ENCODE data around the gene STARD7. TPM values are rescaled to one million over a fixed set of nuclear protein-coding genes. Genes with fewer than 3 reads are reported as not detected.

Gene STARD7
- polyA plus RNA-seq, 4 donors = 44.5 to 123 (median 66.7) TPM

DNA sequence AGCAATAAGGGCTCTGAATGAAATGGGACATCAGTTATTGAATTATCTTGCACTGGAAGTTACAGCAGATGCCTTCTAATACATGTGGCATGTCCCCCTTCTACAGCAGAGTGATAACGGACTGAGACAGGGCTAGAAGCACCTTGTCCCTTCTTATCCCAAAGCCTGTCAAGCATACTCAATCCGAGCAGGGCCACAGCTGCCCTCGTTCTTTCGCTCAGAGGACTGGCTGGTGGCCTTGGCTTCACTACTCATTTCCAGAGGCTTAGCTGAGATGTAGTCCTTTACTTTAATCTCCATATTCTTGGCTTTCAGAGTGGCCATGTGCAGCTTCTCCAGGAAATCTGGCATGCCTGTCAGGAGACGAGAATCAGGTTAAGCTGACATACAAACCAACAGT lies 22.1 kb downstream of the STARD7 start:
- Histone ChIP-seq H3K27ac (ENCODE audit: low read depth in 1 of 3, low read length in 2 of 3) (peak overlapping the region in 1 of 3 donors; percentile 16), H3K9me3 (ENCODE audit: control insufficient read depth in 2 of 2, insufficient read depth in 1 of 2, low read depth in 1 of 2, low read length in 1 of 2) (no peaks in the 10 kb centered on the region), H3K4me3 (ENCODE audit: low read depth in 1 of 3, low read length in 3 of 3) (no peak overlapping the region), H3K27me3 (ENCODE audit: control insufficient read depth in 3 of 3, insufficient read depth in 3 of 3, low read length in 3 of 3) (no peaks in the 10 kb centered on the region), H3K4me1 (ENCODE audit: control insufficient read depth in 3 of 3, insufficient read depth in 2 of 3, low read depth in 1 of 3, low read length in 2 of 3) (peaks cover 0 to 19% (median 0%) of the 10 kb centered on the region in 3 donors), H3K36me3 (ENCODE audit: control insufficient read depth in 3 of 3, insufficient read depth in 2 of 3, low read depth in 1 of 3, low read length in 3 of 3) (peaks cover 9 to 61% (median 29%) of the 10 kb centered on the region in 3 donors)
- FAIRE-seq = no peak
- no peak for DNase-seq
- 80 to 90% (median 89%) methylated on average over 5 of the region's 5 CpGs for WGBS, 3 donors

DNA sequence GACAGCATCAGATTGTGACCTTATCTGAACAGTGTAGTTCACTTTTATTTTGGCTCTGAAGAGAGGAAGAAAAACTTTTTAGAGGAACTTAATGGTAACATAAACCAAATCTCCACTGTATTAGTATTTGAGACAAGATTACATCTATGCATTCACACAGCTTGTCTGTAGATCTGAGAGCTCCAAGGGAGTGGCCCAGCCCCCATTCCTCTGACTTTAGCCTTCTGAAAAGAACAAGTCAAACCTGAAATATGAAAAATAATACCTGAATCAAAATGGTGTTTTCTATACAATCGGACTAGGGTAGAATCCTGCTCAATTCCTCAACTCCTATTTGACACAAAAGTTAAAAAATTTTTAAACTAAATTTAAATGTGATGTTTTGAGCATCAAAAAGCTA lies 23.1 kb downstream of the STARD7 start:
- H3K9me3 ChIP-seq (ENCODE audit: control insufficient read depth in 2 of 2, insufficient read depth in 1 of 2, low read depth in 1 of 2, low read length in 1 of 2) = no peaks in the 10 kb centered on the region
- H3K27me3 ChIP-seq (ENCODE audit: control insufficient read depth in 3 of 3, insufficient read depth in 3 of 3, low read length in 3 of 3) = no peaks in the 10 kb centered on the region
- DNase-seq = no peak
- H3K36me3 ChIP-seq (ENCODE audit: control insufficient read depth in 3 of 3, insufficient read depth in 2 of 3, low read depth in 1 of 3, low read length in 3 of 3) = peaks cover 4 to 56% (median 24%) of the 10 kb centered on the region in 3 donors
- no peak for FAIRE-seq
- H3K4me1 ChIP-seq (ENCODE audit: control insufficient read depth in 3 of 3, insufficient read depth in 2 of 3, low read depth in 1 of 3, low read length in 2 of 3) = peaks cover 0 to 19% (median 0%) of the 10 kb centered on the region in 3 donors
- WGBS, 3 donors = 93 to 97% (median 97%) methylated on average over 1 of the region's 1 CpG
- H3K27ac ChIP-seq (ENCODE audit: low read depth in 1 of 3, low read length in 2 of 3) = no peak overlapping the region
- H3K4me3 ChIP-seq (ENCODE audit: low read depth in 1 of 3, low read length in 3 of 3) = no peak overlapping the region

DNA sequence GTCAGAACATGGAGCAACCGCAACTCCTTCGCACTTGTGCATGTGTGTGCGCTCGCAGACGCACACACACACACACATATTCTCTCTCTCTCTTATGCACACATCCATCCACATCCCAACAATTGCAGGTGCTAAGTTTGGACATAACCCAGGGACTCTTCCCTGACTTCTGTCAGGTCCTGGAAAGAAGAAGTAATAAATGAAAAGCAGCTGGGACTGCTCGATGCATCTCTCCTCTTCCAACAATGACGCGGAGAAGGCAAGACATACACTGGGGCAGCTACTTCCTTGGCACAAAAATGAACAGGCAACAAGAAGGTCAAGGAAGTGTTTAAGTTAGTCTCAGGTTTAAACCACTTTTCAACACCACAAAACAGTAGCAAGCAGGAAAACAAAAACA lies 23.6 kb downstream of the STARD7 start:
- Histone ChIP-seq H3K27me3 (ENCODE audit: control insufficient read depth in 3 of 3, insufficient read depth in 3 of 3, low read length in 3 of 3) (no peaks in the 10 kb centered on the region), H3K27ac (ENCODE audit: low read depth in 1 of 3, low read length in 2 of 3) (no peak overlapping the region), H3K9me3 (ENCODE audit: control insufficient read depth in 2 of 2, insufficient read depth in 1 of 2, low read depth in 1 of 2, low read length in 1 of 2) (no peaks in the 10 kb centered on the region), H3K4me1 (ENCODE audit: control insufficient read depth in 3 of 3, insufficient read depth in 2 of 3, low read depth in 1 of 3, low read length in 2 of 3) (peaks cover 0 to 19% (median 0%) of the 10 kb centered on the region in 3 donors), H3K4me3 (ENCODE audit: low read depth in 1 of 3, low read length in 3 of 3) (no peak overlapping the region), H3K36me3 (ENCODE audit: control insufficient read depth in 3 of 3, insufficient read depth in 2 of 3, low read depth in 1 of 3, low read length in 3 of 3) (peaks cover 4 to 51% (median 24%) of the 10 kb centered on the region in 3 donors)
- WGBS, 3 donors = 85 to 94% (median 92%) methylated on average over 8 of the region's 8 CpGs
- FAIRE-seq (no peak), DNase-seq (no peak)

DNA sequence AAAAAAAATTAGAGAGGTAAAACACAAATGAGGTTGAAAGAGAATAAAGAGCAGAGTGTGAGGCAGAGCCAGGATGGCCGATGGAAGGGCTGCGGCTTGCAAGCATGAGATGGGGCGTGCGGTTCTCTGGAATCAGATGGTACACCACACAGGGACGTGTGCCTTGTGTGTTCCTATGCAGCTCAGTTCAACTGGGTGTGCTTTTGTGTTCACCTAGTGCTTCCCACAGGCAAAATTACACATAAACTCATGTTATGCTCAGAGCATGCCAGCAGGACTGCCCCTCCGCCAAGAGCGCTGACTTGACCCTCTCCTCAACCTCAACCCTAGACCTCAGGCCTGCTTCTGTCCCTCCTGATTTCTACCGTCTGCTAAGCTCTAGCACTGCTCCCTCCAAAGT lies 24.4 kb downstream of the STARD7 start:
- peaks cover 0 to 18% (median 0%) of the 10 kb centered on the region in 3 donors for H3K4me1 ChIP-seq (ENCODE audit: control insufficient read depth in 3 of 3, insufficient read depth in 2 of 3, low read depth in 1 of 3, low read length in 2 of 3)
- WGBS, 3 donors = 90 to 96% (median 95%) methylated on average over 8 of the region's 8 CpGs
- H3K9me3 ChIP-seq (ENCODE audit: control insufficient read depth in 2 of 2, insufficient read depth in 1 of 2, low read depth in 1 of 2, low read length in 1 of 2) = no peaks in the 10 kb centered on the region
- no peak overlapping the region for H3K27ac ChIP-seq (ENCODE audit: low read depth in 1 of 3, low read length in 2 of 3)
- no peak overlapping the region for H3K4me3 ChIP-seq (ENCODE audit: low read depth in 1 of 3, low read length in 3 of 3)
- H3K27me3 ChIP-seq (ENCODE audit: control insufficient read depth in 3 of 3, insufficient read depth in 3 of 3, low read length in 3 of 3) = no peaks in the 10 kb centered on the region
- FAIRE-seq = no peak
- peaks cover 4 to 47% (median 24%) of the 10 kb centered on the region in 3 donors for H3K36me3 ChIP-seq (ENCODE audit: control insufficient read depth in 3 of 3, insufficient read depth in 2 of 3, low read depth in 1 of 3, low read length in 3 of 3)
- no peak for DNase-seq

DNA sequence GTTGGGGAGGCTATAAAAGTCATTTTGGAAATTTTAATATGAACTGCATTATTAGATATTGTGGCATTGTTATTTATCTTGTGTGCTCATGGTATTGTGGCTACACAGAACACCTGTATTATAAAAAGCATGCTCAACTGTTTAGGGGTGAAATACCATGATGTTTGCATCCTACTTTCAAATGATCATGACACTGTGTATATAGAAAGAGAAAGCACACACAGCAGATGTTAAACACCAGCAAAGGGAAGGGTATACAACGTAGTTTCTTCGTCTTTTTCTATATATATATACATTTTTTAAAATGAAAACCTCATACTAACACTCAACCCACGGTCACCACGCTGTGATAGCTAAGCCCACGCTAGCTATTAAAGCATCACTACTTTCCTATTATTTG lies 27.1 kb downstream of the STARD7 start:
- no peak for DNase-seq
- Histone ChIP-seq H3K27me3 (ENCODE audit: control insufficient read depth in 3 of 3, insufficient read depth in 3 of 3, low read length in 3 of 3) (no peaks in the 10 kb centered on the region), H3K36me3 (ENCODE audit: control insufficient read depth in 3 of 3, insufficient read depth in 2 of 3, low read depth in 1 of 3, low read length in 3 of 3) (peaks cover under 1 to 26% (median 16%) of the 10 kb centered on the region in 3 donors), H3K9me3 (ENCODE audit: control insufficient read depth in 2 of 2, insufficient read depth in 1 of 2, low read depth in 1 of 2, low read length in 1 of 2) (no peaks in the 10 kb centered on the region), H3K4me1 (ENCODE audit: control insufficient read depth in 3 of 3, insufficient read depth in 2 of 3, low read depth in 1 of 3, low read length in 2 of 3) (peaks cover 0 to under 1% (median 0%) of the 10 kb centered on the region in 3 donors), H3K4me3 (ENCODE audit: low read depth in 1 of 3, low read length in 3 of 3) (no peak overlapping the region), H3K27ac (ENCODE audit: low read depth in 1 of 3, low read length in 2 of 3) (no peak overlapping the region)
- WGBS, 3 donors = 52 to 61% (median 54%) methylated on average over 5 of the region's 5 CpGs
- no peak for FAIRE-seq

DNA sequence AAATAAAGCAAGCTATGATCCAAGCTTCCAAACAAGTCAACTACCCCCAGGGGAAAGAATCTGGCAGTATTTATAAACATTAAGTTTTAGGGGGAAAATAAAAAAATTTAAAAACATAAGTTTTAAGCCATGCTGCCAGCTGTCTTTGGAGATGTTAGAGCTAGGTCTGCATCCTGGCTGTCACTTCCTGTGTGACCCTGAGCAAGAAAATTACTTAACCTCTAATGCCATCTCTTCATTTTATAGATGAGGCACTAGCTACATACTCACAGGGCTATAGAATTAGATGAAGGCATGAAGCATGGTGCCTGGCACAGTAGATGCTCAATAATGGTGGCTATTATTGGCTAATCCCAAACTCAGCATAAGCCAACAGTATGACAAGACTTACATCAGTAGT lies 28.1 kb downstream of the STARD7 start:
- no peaks in the 10 kb centered on the region for H3K4me1 ChIP-seq (ENCODE audit: control insufficient read depth in 3 of 3, insufficient read depth in 2 of 3, low read depth in 1 of 3, low read length in 2 of 3)
- H3K27me3 ChIP-seq (ENCODE audit: control insufficient read depth in 3 of 3, insufficient read depth in 3 of 3, low read length in 3 of 3) = no peaks in the 10 kb centered on the region
- H3K27ac ChIP-seq (ENCODE audit: low read depth in 1 of 3, low read length in 2 of 3) = no peak overlapping the region
- H3K9me3 ChIP-seq (ENCODE audit: control insufficient read depth in 2 of 2, insufficient read depth in 1 of 2, low read depth in 1 of 2, low read length in 1 of 2) = no peaks in the 10 kb centered on the region
- DNase-seq (no peak), FAIRE-seq (no peak)
- peaks cover 0 to 20% (median 8%) of the 10 kb centered on the region in 3 donors for H3K36me3 ChIP-seq (ENCODE audit: control insufficient read depth in 3 of 3, insufficient read depth in 2 of 3, low read depth in 1 of 3, low read length in 3 of 3)
- no peak overlapping the region for H3K4me3 ChIP-seq (ENCODE audit: low read depth in 1 of 3, low read length in 3 of 3)

DNA sequence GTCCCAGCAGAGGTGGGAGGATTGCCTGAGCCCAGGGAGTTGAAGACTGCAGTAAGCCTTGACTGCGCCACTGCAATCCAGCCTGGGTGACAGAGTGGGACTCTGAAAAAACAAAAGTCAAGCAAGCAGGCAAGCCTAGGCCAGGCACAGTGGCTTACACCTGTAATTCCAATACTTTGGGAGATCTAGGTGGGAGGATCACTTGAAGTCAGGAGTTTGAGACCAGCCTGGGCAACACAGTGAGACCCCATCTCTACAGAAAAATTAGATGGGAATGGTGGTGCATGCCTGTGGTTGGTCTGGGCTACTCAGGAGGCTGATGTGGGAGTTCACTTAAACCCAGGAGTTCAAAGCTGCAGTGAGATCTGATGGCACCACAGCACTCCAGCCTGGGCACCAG lies 28.6 kb downstream of the STARD7 start:
- peaks cover 0 to 19% (median 6%) of the 10 kb centered on the region in 3 donors for H3K36me3 ChIP-seq (ENCODE audit: control insufficient read depth in 3 of 3, insufficient read depth in 2 of 3, low read depth in 1 of 3, low read length in 3 of 3)
- WGBS, 3 donors = 94 to 100% (median 100%) methylated on average over 1 of the region's 1 CpG
- no peaks in the 10 kb centered on the region for H3K9me3 ChIP-seq (ENCODE audit: control insufficient read depth in 2 of 2, insufficient read depth in 1 of 2, low read depth in 1 of 2, low read length in 1 of 2)
- H3K4me1 ChIP-seq (ENCODE audit: control insufficient read depth in 3 of 3, insufficient read depth in 2 of 3, low read depth in 1 of 3, low read length in 2 of 3) = no peaks in the 10 kb centered on the region
- no peaks in the 10 kb centered on the region for H3K27me3 ChIP-seq (ENCODE audit: control insufficient read depth in 3 of 3, insufficient read depth in 3 of 3, low read length in 3 of 3)
- H3K27ac ChIP-seq (ENCODE audit: low read depth in 1 of 3, low read length in 2 of 3) = no peak overlapping the region
- DNase-seq (no peak), FAIRE-seq (no peak)
- no peak overlapping the region for H3K4me3 ChIP-seq (ENCODE audit: low read depth in 1 of 3, low read length in 3 of 3)

DNA sequence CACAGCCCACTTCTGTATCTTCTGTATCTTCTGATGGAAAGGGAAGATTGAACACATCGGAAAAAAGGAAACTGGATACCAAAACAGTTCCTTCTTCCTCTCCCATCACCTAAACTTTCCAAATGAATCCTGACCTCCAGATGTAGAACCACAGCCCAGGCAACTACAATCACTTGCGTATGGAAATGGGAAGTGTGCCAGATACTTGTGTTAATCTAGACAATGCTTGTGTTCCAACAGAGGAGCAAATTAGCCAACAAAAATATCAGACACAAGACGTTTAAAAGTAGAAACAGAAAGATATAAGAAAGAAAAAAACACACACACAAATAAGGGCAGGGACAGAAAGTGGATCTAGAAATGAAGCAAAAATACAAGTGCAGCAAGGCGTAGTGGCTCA lies 32.0 kb downstream of the STARD7 start:
- 51 to 65% (median 60%) methylated on average over 4 of the region's 4 CpGs for WGBS, 3 donors
- Histone ChIP-seq H3K27ac (ENCODE audit: low read depth in 1 of 3, low read length in 2 of 3) (no peak overlapping the region), H3K4me3 (ENCODE audit: low read depth in 1 of 3, low read length in 3 of 3) (no peak overlapping the region), H3K36me3 (ENCODE audit: control insufficient read depth in 3 of 3, insufficient read depth in 2 of 3, low read depth in 1 of 3, low read length in 3 of 3) (no peaks in the 10 kb centered on the region), H3K9me3 (ENCODE audit: control insufficient read depth in 2 of 2, insufficient read depth in 1 of 2, low read depth in 1 of 2, low read length in 1 of 2) (no peaks in the 10 kb centered on the region), H3K27me3 (ENCODE audit: control insufficient read depth in 3 of 3, insufficient read depth in 3 of 3, low read length in 3 of 3) (no peaks in the 10 kb centered on the region), H3K4me1 (ENCODE audit: control insufficient read depth in 3 of 3, insufficient read depth in 2 of 3, low read depth in 1 of 3, low read length in 2 of 3) (no peaks in the 10 kb centered on the region)
- DNase-seq (no peak), FAIRE-seq (no peak)

DNA sequence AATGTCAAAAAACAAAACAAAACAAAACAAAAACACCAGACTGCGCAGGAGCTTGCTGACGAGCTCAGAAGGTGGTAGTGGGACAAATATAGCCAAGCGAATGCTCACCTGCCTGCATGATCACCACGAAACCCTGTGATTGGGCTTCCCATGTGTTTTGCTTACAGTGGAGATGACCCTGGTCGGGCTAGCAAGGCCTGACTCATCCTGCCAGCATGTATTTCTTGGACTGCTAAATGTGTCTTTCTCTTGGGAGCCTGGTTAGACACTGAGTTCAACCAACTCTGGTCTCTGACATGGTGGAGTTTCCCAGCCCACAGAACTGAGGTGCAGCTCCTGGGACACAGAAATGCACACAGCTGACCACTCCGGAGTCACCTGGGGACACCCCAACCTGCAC lies 32.7 kb downstream of the STARD7 start:
- H3K4me3 ChIP-seq (ENCODE audit: low read depth in 1 of 3, low read length in 3 of 3) = no peak overlapping the region
- H3K36me3 ChIP-seq (ENCODE audit: control insufficient read depth in 3 of 3, insufficient read depth in 2 of 3, low read depth in 1 of 3, low read length in 3 of 3) = no peaks in the 10 kb centered on the region
- H3K9me3 ChIP-seq (ENCODE audit: control insufficient read depth in 2 of 2, insufficient read depth in 1 of 2, low read depth in 1 of 2, low read length in 1 of 2) = no peaks in the 10 kb centered on the region
- no peak for DNase-seq
- no peaks in the 10 kb centered on the region for H3K4me1 ChIP-seq (ENCODE audit: control insufficient read depth in 3 of 3, insufficient read depth in 2 of 3, low read depth in 1 of 3, low read length in 2 of 3)
- FAIRE-seq = no peak
- H3K27ac ChIP-seq (ENCODE audit: low read depth in 1 of 3, low read length in 2 of 3) = no peak overlapping the region
- WGBS, 3 donors = 84 to 89% (median 86%) methylated on average over 6 of the region's 6 CpGs
- no peaks in the 10 kb centered on the region for H3K27me3 ChIP-seq (ENCODE audit: control insufficient read depth in 3 of 3, insufficient read depth in 3 of 3, low read length in 3 of 3)
